ENCODE measurements around the gene SS18L1.

DNA sequence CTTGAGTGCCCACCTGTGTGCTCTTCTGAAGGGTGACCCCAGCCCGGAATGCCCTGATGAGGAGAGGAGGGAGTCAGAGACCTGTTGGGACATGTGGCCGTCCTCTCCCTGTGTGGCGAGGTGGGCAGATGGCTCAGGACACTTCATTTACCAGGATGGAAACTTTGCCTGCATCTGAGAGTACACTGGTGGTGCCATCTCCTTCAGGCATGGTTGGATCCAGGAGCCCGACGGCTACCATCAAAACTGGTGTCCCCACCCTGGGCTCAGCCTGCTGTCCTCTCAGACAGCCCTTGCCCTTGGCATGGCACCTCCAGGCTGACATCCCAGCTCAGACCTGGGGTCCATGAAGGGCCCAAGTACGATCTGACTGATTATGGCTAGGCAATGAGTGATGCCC, 87.7 kb downstream of the SS18L1 start:
- TF ChIP-seq, protein P1, sequence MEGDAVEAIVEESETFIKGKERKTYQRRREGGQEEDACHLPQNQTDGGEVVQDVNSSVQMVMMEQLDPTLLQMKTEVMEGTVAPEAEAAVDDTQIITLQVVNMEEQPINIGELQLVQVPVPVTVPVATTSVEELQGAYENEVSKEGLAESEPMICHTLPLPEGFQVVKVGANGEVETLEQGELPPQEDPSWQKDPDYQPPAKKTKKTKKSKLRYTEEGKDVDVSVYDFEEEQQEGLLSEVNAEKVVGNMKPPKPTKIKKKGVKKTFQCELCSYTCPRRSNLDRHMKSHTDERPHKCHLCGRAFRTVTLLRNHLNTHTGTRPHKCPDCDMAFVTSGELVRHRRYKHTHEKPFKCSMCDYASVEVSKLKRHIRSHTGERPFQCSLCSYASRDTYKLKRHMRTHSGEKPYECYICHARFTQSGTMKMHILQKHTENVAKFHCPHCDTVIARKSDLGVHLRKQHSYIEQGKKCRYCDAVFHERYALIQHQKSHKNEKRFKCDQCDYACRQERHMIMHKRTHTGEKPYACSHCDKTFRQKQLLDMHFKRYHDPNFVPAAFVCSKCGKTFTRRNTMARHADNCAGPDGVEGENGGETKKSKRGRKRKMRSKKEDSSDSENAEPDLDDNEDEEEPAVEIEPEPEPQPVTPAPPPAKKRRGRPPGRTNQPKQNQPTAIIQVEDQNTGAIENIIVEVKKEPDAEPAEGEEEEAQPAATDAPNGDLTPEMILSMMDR (IDR thresholded peaks at IDR 0.05) = no peak
- no peak for TF ChIP-seq POLR2AphosphoS5 (IDR thresholded peaks at IDR 0.05)
- TF ChIP-seq POLR2A (IDR thresholded peaks at IDR 0.05) = no peak
